SK-N-SH (cell line): Measurements from ENCODE around the gene UCN. TPM values are rescaled to one million over a fixed set of nuclear protein-coding genes. Genes with fewer than 3 reads are reported as not detected.

Source experiments
- CTCF ChIA-PET: fragments of 300-600, 350-600 bp; formaldehyde crosslinking; extraction: SDS; loops from one replicate; lab custom pipeline; 2021; lab: Yijun Ruan, JAX
- POLR2A ChIA-PET: fragments of 350-600 bp; sonication (Branson Sonifier 250); formaldehyde crosslinking; extraction: SDS; loops from one replicate; lab custom pipeline; 2020; ENCODE audit warnings: antibody characterized with exemption, inconsistent platforms; lab: Yijun Ruan, JAX
- DNase-seq: peaks from one replicate; pipeline ENCODE4 v3.0.0; 2012
- H2AFZ ChIP-seq: fragments of 200-600 bp; sonication (generic); 2 replicates; pipeline ENCODE4 v1.8.1; 2016; ENCODE audit warnings: antibody characterized with exemption, mild to moderate bottlenecking, low read depth
- H3F3A ChIP-seq: fragments of 200-600 bp; sonication (generic); replicated peaks from 2 replicates; pipeline ENCODE3; 2016; ENCODE audit warnings: antibody characterized with exemption, mild to moderate bottlenecking; ENCODE audit not compliant: insufficient read depth
- H3K27ac ChIP-seq, 2 experiments: fragments of 200-500 bp in 1 of 2; fragments of 200-600 bp in 1 of 2; sonication (Bioruptor generic) in 1 of 2; sonication (generic), shearing (Covaris generic) in 1 of 2; 2 replicates each; pipeline versions ENCODE4 v1.5.1 to v1.6.1; 2014 to 2016; ENCODE audit warnings: low read depth in 2 of 2, inconsistent platforms in 1 of 2, low read length in 1 of 2, mild to moderate bottlenecking in 1 of 2, mixed read lengths in 1 of 2
- H3K27me3 ChIP-seq: fragments of 200-600 bp; sonication (generic), shearing (Covaris generic); 2 replicates; pipeline ENCODE4 v1.6.1; 2016; ENCODE audit warnings: mixed run types; ENCODE audit not compliant: insufficient read depth
- H3K36me3 ChIP-seq, 2 experiments: fragments of 200-500 bp in 1 of 2; fragments of 200-600 bp in 1 of 2; sonication (Bioruptor generic) in 1 of 2; sonication (generic) in 1 of 2; replicated peaks in 1 of 2; 2 replicates each; pipeline versions ENCODE3 to v1.5.1; 2014 to 2016; ENCODE audit warnings: low read length in 1 of 2, mild to moderate bottlenecking in 1 of 2; ENCODE audit not compliant: insufficient read depth in 2 of 2, control insufficient read depth in 1 of 2
- H3K4me1 ChIP-seq, 2 experiments: fragments of 200-500 bp in 1 of 2; fragments of 200-600 bp in 1 of 2; sonication (Bioruptor generic) in 1 of 2; sonication (generic), shearing (Covaris generic) in 1 of 2; 2 replicates each; pipeline versions ENCODE4 v1.5.1 to v1.6.1; 2014 to 2016; ENCODE audit warnings: low read depth in 1 of 2, low read length in 1 of 2, mixed run types in 1 of 2; ENCODE audit not compliant: insufficient read depth in 2 of 2, control insufficient read depth in 1 of 2
- H3K4me2 ChIP-seq: fragments of 200-600 bp; sonication (generic), shearing (Covaris generic); 2 replicates; pipeline ENCODE4 v1.6.1; 2017; ENCODE audit warnings: mixed run types
- H3K4me3 ChIP-seq, 2 experiments: fragments of 200-500 bp in 1 of 2; fragments of 200-600 bp in 1 of 2; sonication (Bioruptor generic) in 1 of 2; sonication (generic), shearing (Covaris generic) in 1 of 2; 2 replicates each; pipeline versions ENCODE4 v1.5.1 to v1.8.1; 2014 to 2016; ENCODE audit warnings: low read depth in 2 of 2, inconsistent platforms in 1 of 2, low read length in 1 of 2, mild to moderate bottlenecking in 1 of 2, mixed read lengths in 1 of 2, moderate library complexity in 1 of 2
- H3K79me2 ChIP-seq: fragments of 200-600 bp; sonication (generic); 2 replicates; pipeline ENCODE4 v1.8.1; 2017; ENCODE audit warnings: mild to moderate bottlenecking; ENCODE audit not compliant: insufficient read depth
- H3K9ac ChIP-seq: fragments of 200-600 bp; sonication (generic); 2 replicates; pipeline ENCODE4 v1.6.1; 2017; ENCODE audit warnings: mixed run types
- H3K9me2 ChIP-seq: fragments of 200-600 bp; sonication (generic); 2 replicates; pipeline ENCODE4 v1.6.1; 2017; ENCODE audit warnings: mixed run types
- H3K9me3 ChIP-seq: fragments of 200-600 bp; sonication (generic); 2 replicates; pipeline ENCODE4 v1.6.1; 2017; ENCODE audit warnings: mixed run types, mild to moderate bottlenecking, moderate library complexity
- H4K20me1 ChIP-seq: fragments of 200-600 bp; sonication (generic); 2 replicates; pipeline ENCODE4 v1.6.1; 2017; ENCODE audit warnings: mild to moderate bottlenecking, mixed run types; ENCODE audit not compliant: insufficient read depth
- CHD2 ChIP-seq: fragments of 150-350 bp; IDR thresholded peaks from 2 replicates; pipeline ENCODE4 v1.6.1; 2018; ENCODE audit warnings: low read length; ENCODE audit not compliant: partially characterized antibody
- EP300 ChIP-seq, 2 experiments: IDR thresholded peaks; 2 replicates each; pipeline versions ENCODE4 v1.4.0 to v1.6.1; 2012; ENCODE audit warnings: borderline replicate concordance in 1 of 2, low read depth in 1 of 2, low read length in 1 of 2
- EZH2phosphoT487 ChIP-seq: fragments of 200-600 bp; sonication (generic); IDR thresholded peaks from 2 replicates; pipeline ENCODE4 v1.6.1; 2017; ENCODE audit warnings: low read depth, mixed run types, mild to moderate bottlenecking, antibody characterized with exemption, moderate library complexity, borderline replicate concordance
- FOSL2 ChIP-seq: IDR thresholded peaks from 2 replicates; pipeline ENCODE4 v1.4.0; 2012; ENCODE audit warnings: low read depth, mild to moderate bottlenecking, moderate library complexity, borderline replicate concordance
- FOXJ3 ChIP-seq: sonication (generic); formaldehyde crosslinking; IDR thresholded peaks from 2 replicates; pipeline ENCODE4 v1.5.1; 2020; ENCODE audit warnings: mild to moderate bottlenecking, missing genetic modification reagents
- FOXM1 ChIP-seq: IDR thresholded peaks from 2 replicates; pipeline ENCODE4 v1.4.0; 2012; ENCODE audit warnings: low read depth, mild to moderate bottlenecking
- IRF3 ChIP-seq: fragments of 150-350 bp; IDR thresholded peaks from 2 replicates; pipeline ENCODE4 v1.6.1; 2016; ENCODE audit warnings: mild to moderate bottlenecking, low read depth, low read length
- JUND ChIP-seq: IDR thresholded peaks from 2 replicates; pipeline ENCODE4 v1.4.0; 2012
- NFIC ChIP-seq: IDR thresholded peaks from 2 replicates; pipeline ENCODE4 v1.4.0; 2012; ENCODE audit warnings: borderline replicate concordance
- PBX3 ChIP-seq: IDR thresholded peaks from 2 replicates; pipeline ENCODE4; 2012
- POLR2AphosphoS5 ChIP-seq: IDR thresholded peaks from 2 replicates; pipeline ENCODE4 v1.6.1; 2012; ENCODE audit warnings: low read depth, low read length
- RAD21 ChIP-seq: IDR thresholded peaks from 2 replicates; pipeline ENCODE4 v1.6.1; 2012; ENCODE audit warnings: mild to moderate bottlenecking, low read length
- RCOR1 ChIP-seq: fragments of 150-350 bp; IDR thresholded peaks from 2 replicates; pipeline ENCODE4 v1.6.1; 2017; ENCODE audit warnings: antibody characterized with exemption, low read length
- RXRA ChIP-seq: IDR thresholded peaks from 2 replicates; pipeline ENCODE4 v1.4.0; 2012; ENCODE audit warnings: low read depth, mild to moderate bottlenecking, borderline replicate concordance
- SMC3 ChIP-seq: IDR thresholded peaks from 2 replicates; pipeline ENCODE4 v1.6.1; 2012; ENCODE audit warnings: low read depth, low read length, improper control_type of control experiment
- TCF12 ChIP-seq: IDR thresholded peaks from 2 replicates; pipeline ENCODE4 v1.4.0; 2012
- TEAD4 ChIP-seq: IDR thresholded peaks from 2 replicates; pipeline ENCODE4 v1.4.0; 2012; ENCODE audit warnings: mild to moderate bottlenecking, borderline replicate concordance; ENCODE audit not compliant: insufficient read depth
- WGBS: methylation state at CpG from one replicate; pipeline ENCODE4 v1.1.6; 2017; ENCODE audit warnings: low lambda C conversion rate; 5-methylcytosine and 5-hydroxymethylcytosine counted together
- polyA plus RNA-seq, 3 experiments: library from polyadenylated mRNA; depleted of rRNA; stranded (reverse); fragments of >200 nt; gene quantifications; 2 replicates each; pipeline ENCODE4 v1.2.3, GENCODE V29; 2012
- TF ChIP-seq, protein P1 (sequence below): fragments of 200-600 bp; sonication (generic); IDR thresholded peaks from 2 replicates; pipeline ENCODE4 v1.6.1; 2017; ENCODE audit warnings: antibody characterized with exemption, mild to moderate bottlenecking, moderate library complexity
- TF ChIP-seq, protein P2 (sequence below): IDR thresholded peaks from 2 replicates; pipeline ENCODE4 v1.4.0; 2012; ENCODE audit warnings: low read depth, borderline replicate concordance
- TF ChIP-seq, protein P3 (sequence below): IDR thresholded peaks from 2 replicates; pipeline ENCODE4 v1.4.0; 2012; ENCODE audit warnings: low read depth

Gene UCN
- polyA plus RNA-seq, 1 of the 3 experiments (the other 2 are of a cell fraction), result 2.8 TPM

GRCh38 chr2:27316655-27317412, 8.6 kb upstream of the UCN start:
- H3K36me3 ChIP-seq, result peaks cover 0 to 16% of the 10 kb centered on the region in 2 experiments
- H3K9ac ChIP-seq, result no peak overlapping the region
- no peaks in the 10 kb centered on the region for H3K9me2 ChIP-seq
- TF ChIP-seq IRF3 (no peak), RXRA (no peak), POLR2AphosphoS5 (no peak), EZH2phosphoT487 (no peak), EP300 (IDR thresholded peaks at IDR 0.05; ENCODE audit: borderline replicate concordance in 1 of 2, low read depth in 1 of 2, low read length in 1 of 2) (no peak), SMC3 (no peak), RAD21 (no peak), FOSL2 (no peak), NFIC (no peak), JUND (no peak), FOXM1 (no peak), RCOR1 (no peak), TCF12 (no peak), PBX3 (no peak), TEAD4 (no peak), CHD2 (no peak), FOXJ3 (CRISPR knock-in tag) (no peak)
- TF ChIP-seq, protein P1, sequence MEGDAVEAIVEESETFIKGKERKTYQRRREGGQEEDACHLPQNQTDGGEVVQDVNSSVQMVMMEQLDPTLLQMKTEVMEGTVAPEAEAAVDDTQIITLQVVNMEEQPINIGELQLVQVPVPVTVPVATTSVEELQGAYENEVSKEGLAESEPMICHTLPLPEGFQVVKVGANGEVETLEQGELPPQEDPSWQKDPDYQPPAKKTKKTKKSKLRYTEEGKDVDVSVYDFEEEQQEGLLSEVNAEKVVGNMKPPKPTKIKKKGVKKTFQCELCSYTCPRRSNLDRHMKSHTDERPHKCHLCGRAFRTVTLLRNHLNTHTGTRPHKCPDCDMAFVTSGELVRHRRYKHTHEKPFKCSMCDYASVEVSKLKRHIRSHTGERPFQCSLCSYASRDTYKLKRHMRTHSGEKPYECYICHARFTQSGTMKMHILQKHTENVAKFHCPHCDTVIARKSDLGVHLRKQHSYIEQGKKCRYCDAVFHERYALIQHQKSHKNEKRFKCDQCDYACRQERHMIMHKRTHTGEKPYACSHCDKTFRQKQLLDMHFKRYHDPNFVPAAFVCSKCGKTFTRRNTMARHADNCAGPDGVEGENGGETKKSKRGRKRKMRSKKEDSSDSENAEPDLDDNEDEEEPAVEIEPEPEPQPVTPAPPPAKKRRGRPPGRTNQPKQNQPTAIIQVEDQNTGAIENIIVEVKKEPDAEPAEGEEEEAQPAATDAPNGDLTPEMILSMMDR, result no peak
- TF ChIP-seq, protein P2, sequence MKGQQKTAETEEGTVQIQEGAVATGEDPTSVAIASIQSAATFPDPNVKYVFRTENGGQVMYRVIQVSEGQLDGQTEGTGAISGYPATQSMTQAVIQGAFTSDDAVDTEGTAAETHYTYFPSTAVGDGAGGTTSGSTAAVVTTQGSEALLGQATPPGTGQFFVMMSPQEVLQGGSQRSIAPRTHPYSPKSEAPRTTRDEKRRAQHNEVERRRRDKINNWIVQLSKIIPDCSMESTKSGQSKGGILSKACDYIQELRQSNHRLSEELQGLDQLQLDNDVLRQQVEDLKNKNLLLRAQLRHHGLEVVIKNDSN, result no peak
- TF ChIP-seq, protein P3, sequence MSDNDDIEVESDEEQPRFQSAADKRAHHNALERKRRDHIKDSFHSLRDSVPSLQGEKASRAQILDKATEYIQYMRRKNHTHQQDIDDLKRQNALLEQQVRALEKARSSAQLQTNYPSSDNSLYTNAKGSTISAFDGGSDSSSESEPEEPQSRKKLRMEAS, result no peak
- peaks cover 13% of the 10 kb centered on the region for H3F3A ChIP-seq
- peaks cover 17% of the 10 kb centered on the region; the same call in 1 of the 2 replicates for H3K79me2 ChIP-seq
- no peaks in the 10 kb centered on the region for H3K27me3 ChIP-seq
- no peaks in the 10 kb centered on the region for H4K20me1 ChIP-seq
- no peaks in the 10 kb centered on the region for H3K9me3 ChIP-seq
- 70% methylated on average over 11 of the region's 12 CpGs for WGBS
- no peak for DNase-seq
- peaks cover 9 to 21% of the 10 kb centered on the region in 2 experiments; a peak in 3 of 4 replicates for H3K4me1 ChIP-seq
- CTCF ChIA-PET, result interaction anchor here (1.2 to 3.2 kb wide), 3 partner anchors 13 to 37 kb away, joined by 3 to 21 read pairs (median 9); no protein-coding TSS in a partner anchor
- no peak overlapping the region for H3K27ac ChIP-seq
- H3K4me3 ChIP-seq, result no peak overlapping the region
- no peak overlapping the region for H3K4me2 ChIP-seq
- H2AFZ ChIP-seq, result no peak overlapping the region
- POLR2A ChIA-PET, result no interaction called here
